Measurements from ENCODE around the gene MAGI1. TPM values are rescaled to one million over a fixed set of nuclear protein-coding genes. Genes with fewer than 3 reads are reported as not detected.
"Not testable (repeated sequence)": the region's sequence is repeated elsewhere in the genome, so short reads cannot be mapped to it uniquely, and the experiment has no call there.

MAGI1 gene
- total and polyA plus RNA-seq, 7 experiments from 2014 or later, result 0.39 TPM; not detected in 6

- Histone ChIP-seq H3K4me1 (ENCODE audit: control insufficient read depth in 2 of 2, insufficient read depth in 2 of 2, low read length in 2 of 2) (no peaks in the 10 kb centered on the region), H3K27me3 (ENCODE audit: control insufficient read depth in 2 of 2, insufficient read depth in 2 of 2, low read length in 2 of 2) (no peaks in the 10 kb centered on the region), H3K4me3 (ENCODE audit: low read length) (no peak overlapping the region), H3K9me3 (ENCODE audit: control insufficient read depth in 2 of 3, low read length in 3 of 3) (no peaks in the 10 kb centered on the region), H3K36me3 (ENCODE audit: control insufficient read depth in 2 of 3, insufficient read depth in 3 of 3, low read length in 3 of 3) (no peaks in the 10 kb centered on the region), H3K27ac (ENCODE audit: low read depth, low read length) (no peak overlapping the region)
- Mint-ChIP-seq H3K9me3 (peaks cover 0 to 16% (median 0%) of the 10 kb centered on the region in 11 donors), H3K36me3 (no peaks in the 10 kb centered on the region), H3K27ac (no peak overlapping the region), H3K4me3 (no peak overlapping the region), H3K27me3 (peaks cover 0 to 7% (median 0%) of the 10 kb centered on the region in 5 donors), H3K4me1 (no peaks in the 10 kb centered on the region)
- ATAC-seq (no peak), DNase-seq (no peak)
- intact Hi-C loops (cut with micrococcal nuclease), result no loop called here
- ChIA-PET CTCF (no interaction called here), POLR2A (no interaction called here)
Measured at GRCh38 chr3:65871305-65872141, 167.2 kb downstream of the MAGI1 start.

GRCh38 chr3:65869798-65870197 is 168.9 kb downstream of the MAGI1 start:
- Histone ChIP-seq H3K27ac (ENCODE audit: low read depth, low read length) (no peak overlapping the region), H3K27me3 (ENCODE audit: control insufficient read depth in 2 of 2, insufficient read depth in 2 of 2, low read length in 2 of 2) (no peaks in the 10 kb centered on the region), H3K36me3 (ENCODE audit: control insufficient read depth in 2 of 3, insufficient read depth in 3 of 3, low read length in 3 of 3) (no peaks in the 10 kb centered on the region), H3K9me3 (ENCODE audit: control insufficient read depth in 2 of 3, low read length in 3 of 3) (no peaks in the 10 kb centered on the region), H3K4me1 (ENCODE audit: control insufficient read depth in 2 of 2, insufficient read depth in 2 of 2, low read length in 2 of 2) (no peaks in the 10 kb centered on the region), H3K4me3 (ENCODE audit: low read length) (no peak overlapping the region)
- DNase-seq (no peak), ATAC-seq (no peak)
- H3K4me3 Mint-ChIP-seq, result no peak overlapping the region
- POLR2A ChIA-PET, result interaction anchor here (0.8 kb wide), 1 partner anchor 29 kb away, joined by 5 read pairs; no protein-coding TSS in a partner anchor
- peaks cover 0 to 16% (median 1%) of the 10 kb centered on the region in 11 donors for H3K9me3 Mint-ChIP-seq
- CTCF ChIA-PET, result no interaction called here
- peaks cover 0 to 3% (median 0%) of the 10 kb centered on the region in 5 donors for H3K27me3 Mint-ChIP-seq
- H3K4me1 Mint-ChIP-seq, result no peaks in the 10 kb centered on the region
- H3K36me3 Mint-ChIP-seq, result no peaks in the 10 kb centered on the region
- intact Hi-C loops (cut with micrococcal nuclease), result no loop called here
- no peak overlapping the region for H3K27ac Mint-ChIP-seq

GRCh38 chr3:65867463-65868210 is 171.1 kb downstream of the MAGI1 start:
- Mint-ChIP-seq H3K27ac (no peak overlapping the region), H3K27me3 (peaks cover 0 to 3% (median 0%) of the 10 kb centered on the region in 5 donors), H3K4me3 (no peak overlapping the region), H3K36me3 (no peaks in the 10 kb centered on the region), H3K9me3 (peaks cover 0 to 16% (median 2%) of the 10 kb centered on the region in 11 donors), H3K4me1 (no peaks in the 10 kb centered on the region)
- DNase-seq (no peak), ATAC-seq (no peak)
- no peaks in the 10 kb centered on the region for H3K27me3 ChIP-seq (ENCODE audit: control insufficient read depth in 2 of 2, insufficient read depth in 2 of 2, low read length in 2 of 2)
- no peak overlapping the region for H3K27ac ChIP-seq (ENCODE audit: low read depth, low read length)
- H3K4me3 ChIP-seq (ENCODE audit: low read length), result no peak overlapping the region
- ChIA-PET CTCF (no interaction called here), POLR2A (no interaction called here)
- no peaks in the 10 kb centered on the region for H3K9me3 ChIP-seq (ENCODE audit: control insufficient read depth in 2 of 3, low read length in 3 of 3)
- H3K36me3 ChIP-seq (ENCODE audit: control insufficient read depth in 2 of 3, insufficient read depth in 3 of 3, low read length in 3 of 3), result no peaks in the 10 kb centered on the region
- H3K4me1 ChIP-seq (ENCODE audit: control insufficient read depth in 2 of 2, insufficient read depth in 2 of 2, low read length in 2 of 2), result no peaks in the 10 kb centered on the region
- intact Hi-C loops (cut with micrococcal nuclease), result no loop called here

- DNase-seq (no peak), ATAC-seq (no peak)
- no peaks in the 10 kb centered on the region for H3K27me3 Mint-ChIP-seq
- H3K4me3 ChIP-seq (ENCODE audit: low read length), result no peak overlapping the region
- H3K36me3 ChIP-seq (ENCODE audit: control insufficient read depth in 2 of 3, insufficient read depth in 3 of 3, low read length in 3 of 3), result no peaks in the 10 kb centered on the region
- no peaks in the 10 kb centered on the region for H3K9me3 ChIP-seq (ENCODE audit: control insufficient read depth in 2 of 3, low read length in 3 of 3)
- H3K27me3 ChIP-seq (ENCODE audit: control insufficient read depth in 2 of 2, insufficient read depth in 2 of 2, low read length in 2 of 2), result no peaks in the 10 kb centered on the region
- intact Hi-C loops (cut with micrococcal nuclease), result no loop called here
- no peaks in the 10 kb centered on the region for H3K36me3 Mint-ChIP-seq
- H3K27ac ChIP-seq (ENCODE audit: low read depth, low read length), result no peak overlapping the region
- ChIA-PET CTCF (no interaction called here), POLR2A (no interaction called here)
- no peaks in the 10 kb centered on the region for H3K4me1 ChIP-seq (ENCODE audit: control insufficient read depth in 2 of 2, insufficient read depth in 2 of 2, low read length in 2 of 2)
- no peaks in the 10 kb centered on the region for H3K4me1 Mint-ChIP-seq
- H3K27ac Mint-ChIP-seq, result no peak overlapping the region
- H3K9me3 Mint-ChIP-seq, result peaks cover 0 to 9% (median 3%) of the 10 kb centered on the region in 11 donors
- no peak overlapping the region for H3K4me3 Mint-ChIP-seq
Measured at GRCh38 chr3:65864357-65864904, 174.3 kb downstream of the MAGI1 start.

- ATAC-seq (no peak), DNase-seq (no peak)
- Mint-ChIP-seq H3K27ac (no peak overlapping the region), H3K9me3 (peaks cover 0 to 13% (median 5%) of the 10 kb centered on the region in 11 donors), H3K4me1 (no peaks in the 10 kb centered on the region), H3K36me3 (no peaks in the 10 kb centered on the region), H3K4me3 (no peak overlapping the region), H3K27me3 (peaks cover 0 to 3% (median 0%) of the 10 kb centered on the region in 5 donors)
- Histone ChIP-seq H3K27me3 (ENCODE audit: control insufficient read depth in 2 of 2, insufficient read depth in 2 of 2, low read length in 2 of 2) (no peaks in the 10 kb centered on the region), H3K27ac (ENCODE audit: low read depth, low read length) (no peak overlapping the region), H3K4me3 (ENCODE audit: low read length) (no peak overlapping the region), H3K4me1 (ENCODE audit: control insufficient read depth in 2 of 2, insufficient read depth in 2 of 2, low read length in 2 of 2) (no peaks in the 10 kb centered on the region), H3K9me3 (ENCODE audit: control insufficient read depth in 2 of 3, low read length in 3 of 3) (no peaks in the 10 kb centered on the region), H3K36me3 (ENCODE audit: control insufficient read depth in 2 of 3, insufficient read depth in 3 of 3, low read length in 3 of 3) (no peaks in the 10 kb centered on the region)
- intact Hi-C loops (cut with micrococcal nuclease), result no loop called here
- CTCF ChIA-PET, result no interaction called here
- POLR2A ChIA-PET, result no interaction called here
Measured at GRCh38 chr3:65861718-65862117, 177.0 kb downstream of the MAGI1 start.

- peaks cover 0 to 15% (median 5%) of the 10 kb centered on the region in 11 donors for H3K9me3 Mint-ChIP-seq
- H3K4me3 ChIP-seq (ENCODE audit: low read length); H3K4me1 ChIP-seq (ENCODE audit: control insufficient read depth in 2 of 2, insufficient read depth in 2 of 2, low read length in 2 of 2); H3K27me3 Mint-ChIP-seq; H3K36me3 ChIP-seq (ENCODE audit: control insufficient read depth in 2 of 3, insufficient read depth in 3 of 3, low read length in 3 of 3); H3K9me3 ChIP-seq (ENCODE audit: control insufficient read depth in 2 of 3, low read length in 3 of 3); H3K27ac Mint-ChIP-seq; intact Hi-C loops (cut with micrococcal nuclease); ATAC-seq; DNase-seq; H3K36me3 Mint-ChIP-seq; H3K4me1 Mint-ChIP-seq; H3K27me3 ChIP-seq (ENCODE audit: control insufficient read depth in 2 of 2, insufficient read depth in 2 of 2, low read length in 2 of 2); H3K4me3 Mint-ChIP-seq; CTCF ChIA-PET; H3K27ac ChIP-seq (ENCODE audit: low read depth, low read length); POLR2A ChIA-PET: not testable (repeated sequence)
Measured at GRCh38 chr3:65859612-65860011, 179.1 kb downstream of the MAGI1 start.

All from naive thymus-derived CD4-positive, alpha-beta T cell (primary cell).